Measurements from ENCODE around the gene SGIP1. TPM values are rescaled to one million over a fixed set of nuclear protein-coding genes. Genes with fewer than 3 reads are reported as not detected.
"Not testable (repeated sequence)": the region's sequence is repeated elsewhere in the genome, so short reads cannot be mapped to it uniquely, and the experiment has no call there.

Gene SGIP1
- total RNA-seq, 1 donor from 2014 or later, result 31.8 TPM

DNA sequence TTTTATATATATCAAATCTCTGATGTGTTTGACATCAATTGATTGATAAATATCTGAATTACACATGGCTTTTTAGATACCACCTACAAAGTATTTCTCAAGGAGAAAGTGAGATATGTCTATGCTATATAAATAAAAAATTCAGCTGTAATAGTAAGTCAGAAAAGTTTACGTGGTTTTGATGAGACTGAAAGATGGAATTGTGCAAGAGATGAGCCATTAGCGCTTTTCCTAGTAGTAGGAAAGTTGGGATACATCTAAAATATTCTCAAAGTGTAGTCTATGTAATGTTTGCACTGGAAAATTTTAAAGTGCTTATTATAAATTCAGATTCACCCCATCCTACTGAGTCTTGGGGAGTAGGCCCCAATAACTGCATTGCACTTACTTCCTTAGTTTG, 49.1 kb downstream of the SGIP1 start:
- no peak overlapping the region for H3K4me3 Mint-ChIP-seq (ENCODE audit: unreplicated experiment)
- peaks cover 40% of the 10 kb centered on the region for H3K4me1 Mint-ChIP-seq (ENCODE audit: low read depth)
- DNase-seq (ENCODE audit: low spot score), result no peak
- no peak overlapping the region for H3K27ac Mint-ChIP-seq (ENCODE audit: unreplicated experiment)
- peaks cover 5% of the 10 kb centered on the region for H3K36me3 Mint-ChIP-seq (ENCODE audit: low read depth)
- no peaks in the 10 kb centered on the region for H3K9me3 Mint-ChIP-seq (ENCODE audit: low read depth)
- H3K27me3 Mint-ChIP-seq (ENCODE audit: low read depth), result no peaks in the 10 kb centered on the region
- TF ChIP-seq, protein P1, sequence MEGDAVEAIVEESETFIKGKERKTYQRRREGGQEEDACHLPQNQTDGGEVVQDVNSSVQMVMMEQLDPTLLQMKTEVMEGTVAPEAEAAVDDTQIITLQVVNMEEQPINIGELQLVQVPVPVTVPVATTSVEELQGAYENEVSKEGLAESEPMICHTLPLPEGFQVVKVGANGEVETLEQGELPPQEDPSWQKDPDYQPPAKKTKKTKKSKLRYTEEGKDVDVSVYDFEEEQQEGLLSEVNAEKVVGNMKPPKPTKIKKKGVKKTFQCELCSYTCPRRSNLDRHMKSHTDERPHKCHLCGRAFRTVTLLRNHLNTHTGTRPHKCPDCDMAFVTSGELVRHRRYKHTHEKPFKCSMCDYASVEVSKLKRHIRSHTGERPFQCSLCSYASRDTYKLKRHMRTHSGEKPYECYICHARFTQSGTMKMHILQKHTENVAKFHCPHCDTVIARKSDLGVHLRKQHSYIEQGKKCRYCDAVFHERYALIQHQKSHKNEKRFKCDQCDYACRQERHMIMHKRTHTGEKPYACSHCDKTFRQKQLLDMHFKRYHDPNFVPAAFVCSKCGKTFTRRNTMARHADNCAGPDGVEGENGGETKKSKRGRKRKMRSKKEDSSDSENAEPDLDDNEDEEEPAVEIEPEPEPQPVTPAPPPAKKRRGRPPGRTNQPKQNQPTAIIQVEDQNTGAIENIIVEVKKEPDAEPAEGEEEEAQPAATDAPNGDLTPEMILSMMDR (IDR thresholded peaks at IDR 0.05), result no peak

DNA sequence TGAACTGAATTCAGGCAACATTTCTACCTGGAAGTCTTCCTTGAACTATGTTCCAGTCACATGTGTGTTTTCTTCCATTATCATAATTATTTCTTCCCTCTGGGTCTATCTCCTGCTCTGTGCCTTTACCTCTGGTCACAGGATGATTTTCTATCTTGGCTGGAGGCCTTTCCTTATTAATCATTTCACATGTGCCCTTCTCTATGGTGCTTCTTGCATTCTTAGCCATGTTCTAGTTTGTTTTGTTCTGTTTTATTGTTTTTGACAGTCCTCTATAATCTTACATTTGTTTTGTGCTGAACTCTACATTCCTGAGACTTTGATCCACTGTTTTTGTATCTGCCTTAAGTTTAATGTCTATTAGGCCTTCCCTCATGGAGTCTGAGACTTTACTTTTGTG, 51.0 kb downstream of the SGIP1 start:
- peaks cover 31% of the 10 kb centered on the region for H3K4me1 Mint-ChIP-seq (ENCODE audit: low read depth)

DNA sequence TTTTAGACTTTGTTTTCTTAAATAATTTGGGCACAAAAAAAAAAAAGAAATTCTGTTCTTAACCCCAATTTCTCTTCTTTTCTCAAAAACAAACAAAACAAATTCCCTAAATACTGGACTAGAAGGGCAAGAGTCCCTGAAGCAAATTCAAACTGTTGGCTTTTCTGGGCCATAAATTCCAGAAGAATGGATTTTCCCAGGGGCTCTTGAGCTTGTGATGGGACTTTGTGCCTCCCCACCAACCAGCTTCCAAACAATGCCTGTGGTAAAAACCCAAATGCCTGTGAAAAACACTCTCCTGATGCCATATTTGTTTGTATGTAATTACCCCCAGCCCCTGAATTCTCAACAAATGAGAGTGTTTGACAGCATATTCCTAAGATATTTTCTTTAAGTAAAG, 55.4 kb downstream of the SGIP1 start:
- Mint-ChIP-seq H3K27ac (ENCODE audit: unreplicated experiment) (no peak overlapping the region), H3K9me3 (ENCODE audit: low read depth) (no peaks in the 10 kb centered on the region), H3K36me3 (ENCODE audit: low read depth) (peaks cover 10% of the 10 kb centered on the region), H3K27me3 (ENCODE audit: low read depth) (no peaks in the 10 kb centered on the region), H3K4me1 (ENCODE audit: low read depth) (peaks cover 45% of the 10 kb centered on the region), H3K4me3 (ENCODE audit: unreplicated experiment) (no peak overlapping the region)
- no peak for DNase-seq (ENCODE audit: low spot score)
- TF ChIP-seq, protein P1 (IDR thresholded peaks at IDR 0.05), result no peak

More for the DNA sequence above, 51.0 kb downstream of the SGIP1 start:
- peaks cover 3% of the 10 kb centered on the region for H3K36me3 Mint-ChIP-seq (ENCODE audit: low read depth)
- TF ChIP-seq, protein P1 (IDR thresholded peaks at IDR 0.05), result no peak
- no peak overlapping the region for H3K4me3 Mint-ChIP-seq (ENCODE audit: unreplicated experiment)
- H3K27ac Mint-ChIP-seq (ENCODE audit: unreplicated experiment), result peak overlapping the region; percentile 54
- H3K27me3 Mint-ChIP-seq (ENCODE audit: low read depth), result no peaks in the 10 kb centered on the region
- no peak for DNase-seq (ENCODE audit: low spot score)
- H3K9me3 Mint-ChIP-seq (ENCODE audit: low read depth), result no peaks in the 10 kb centered on the region

DNA sequence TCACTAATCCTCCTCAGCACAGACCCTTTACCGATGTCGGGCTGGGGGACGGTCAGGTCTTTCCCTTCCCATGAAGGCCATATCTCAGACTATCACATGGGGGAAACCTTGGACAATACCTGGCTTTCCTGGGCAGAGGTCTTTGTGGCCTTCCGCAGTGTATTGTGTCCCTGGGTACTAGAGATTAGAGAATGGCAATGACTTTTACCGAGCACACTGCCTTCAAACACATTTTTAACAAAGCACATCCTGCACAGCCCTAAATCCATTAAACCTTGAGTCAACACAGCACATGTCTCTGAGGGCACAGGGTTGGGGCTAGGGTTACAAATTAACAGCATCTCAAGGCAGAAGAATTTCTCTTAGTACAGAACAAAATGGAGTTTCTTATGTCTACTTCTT, 58.2 kb downstream of the SGIP1 start:
- not testable (repeated sequence) for H3K27me3 Mint-ChIP-seq (ENCODE audit: low read depth); H3K9me3 Mint-ChIP-seq (ENCODE audit: low read depth); H3K4me3 Mint-ChIP-seq (ENCODE audit: unreplicated experiment); DNase-seq (ENCODE audit: low spot score); H3K27ac Mint-ChIP-seq (ENCODE audit: unreplicated experiment)
- Mint-ChIP-seq H3K36me3 (ENCODE audit: low read depth) (peaks cover 14% of the 10 kb centered on the region), H3K4me1 (ENCODE audit: low read depth) (peaks cover 34% of the 10 kb centered on the region)

DNA sequence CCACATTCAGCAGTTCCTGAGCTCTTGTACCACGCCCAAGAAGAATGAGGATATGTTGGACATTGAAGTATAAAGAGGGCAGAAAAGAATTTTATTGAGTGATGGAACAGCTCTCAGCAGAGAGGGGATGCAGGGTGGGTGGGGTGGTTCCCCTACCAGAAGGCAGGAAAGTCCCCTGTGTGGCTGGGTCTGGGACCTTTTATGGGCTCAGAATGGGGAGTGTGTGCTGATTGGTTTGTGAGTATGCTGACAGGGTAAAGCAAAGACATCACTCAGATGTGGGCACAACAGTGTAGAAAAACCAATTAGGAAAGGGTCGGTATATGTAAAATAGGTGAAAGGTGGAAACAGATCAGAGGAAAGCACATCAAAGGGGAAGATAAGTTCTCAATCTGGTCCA, 62.2 kb downstream of the SGIP1 start:
- H3K36me3 Mint-ChIP-seq (ENCODE audit: low read depth), result peaks cover 14% of the 10 kb centered on the region
- TF ChIP-seq, protein P1 (IDR thresholded peaks at IDR 0.05), result no peak

DNA sequence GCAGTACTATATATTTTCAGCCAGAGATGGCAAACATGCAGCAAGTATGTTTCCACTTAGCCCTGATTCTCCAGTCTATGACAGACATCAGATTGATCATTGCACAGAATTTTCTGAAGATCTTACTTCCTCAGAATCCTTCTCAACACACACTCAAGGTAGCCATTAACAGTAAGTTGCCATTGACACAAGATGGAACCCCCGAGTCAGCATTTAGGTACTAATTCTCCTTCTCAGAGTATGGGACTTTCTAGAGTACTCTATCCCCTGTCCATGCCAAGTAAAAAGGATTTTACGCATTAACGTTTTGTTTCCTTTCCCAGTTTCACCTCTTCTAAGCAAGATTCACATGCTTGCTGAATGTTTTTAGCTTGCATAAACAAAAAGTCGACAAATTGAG, 63.5 kb downstream of the SGIP1 start:
- Mint-ChIP-seq H3K4me3 (ENCODE audit: unreplicated experiment) (no peak overlapping the region), H3K9me3 (ENCODE audit: low read depth) (peaks cover 3% of the 10 kb centered on the region), H3K4me1 (ENCODE audit: low read depth) (peaks cover 65% of the 10 kb centered on the region), H3K27ac (ENCODE audit: unreplicated experiment) (no peak overlapping the region), H3K27me3 (ENCODE audit: low read depth) (no peaks in the 10 kb centered on the region), H3K36me3 (ENCODE audit: low read depth) (peaks cover 6% of the 10 kb centered on the region)
- TF ChIP-seq, protein P1 (IDR thresholded peaks at IDR 0.05), result no peak
- DNase-seq (ENCODE audit: low spot score), result no peak

More for the DNA sequence above, 62.2 kb downstream of the SGIP1 start:
- no peak overlapping the region for H3K27ac Mint-ChIP-seq (ENCODE audit: unreplicated experiment)
- no peak for DNase-seq (ENCODE audit: low spot score)
- no peak overlapping the region for H3K4me3 Mint-ChIP-seq (ENCODE audit: unreplicated experiment)
- H3K9me3 Mint-ChIP-seq (ENCODE audit: low read depth), result peaks cover 3% of the 10 kb centered on the region
- H3K27me3 Mint-ChIP-seq (ENCODE audit: low read depth), result no peaks in the 10 kb centered on the region
- peaks cover 61% of the 10 kb centered on the region for H3K4me1 Mint-ChIP-seq (ENCODE audit: low read depth)
